PC-3 (cell line): ENCODE measurements around the gene RPS23.
"Not testable (repeated sequence)": the region's sequence is repeated elsewhere in the genome, so short reads cannot be mapped to it uniquely, and the experiment has no call there.

ENCODE experiments used
- CTCF ChIP-seq: fragments of 300-600 bp; sonication (generic); conservative IDR thresholded peaks from 2 replicates; pipeline ENCODE4 v1.5.1; 2017; ENCODE audit warnings: antibody characterized with exemption, low read depth, mild to moderate bottlenecking, low read length
- EZH2 ChIP-seq: fragments of 300-600 bp; sonication (generic); IDR thresholded peaks from one replicate; pipeline ENCODE4 v1.6.1; 2017; ENCODE audit warnings: antibody characterized with exemption, mild to moderate bottlenecking, low read length; ENCODE audit not compliant: unreplicated experiment

DNA sequence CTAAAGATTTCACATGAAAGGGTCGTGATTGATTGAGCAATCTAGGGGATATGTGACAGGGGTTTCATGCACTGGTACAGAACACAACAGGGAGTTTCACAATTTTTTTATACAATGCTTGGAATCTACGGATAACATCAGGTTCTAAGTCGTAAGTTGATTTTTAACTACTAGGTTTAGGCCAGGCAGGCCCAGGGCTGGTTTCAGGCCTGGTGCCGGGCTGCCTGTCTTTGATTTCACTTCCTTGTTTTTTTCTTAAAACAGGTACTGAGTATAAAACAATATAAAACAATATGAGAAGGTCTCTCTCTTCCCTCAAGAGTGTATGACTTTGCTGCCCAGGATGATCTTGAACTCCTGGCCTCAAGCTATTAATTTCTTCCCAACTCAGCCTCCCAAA, 4.7 kb downstream of the RPS23 start:
- TF ChIP-seq CTCF, EZH2: not testable (repeated sequence)
